ENCODE data around the gene FBXL5. TPM values are rescaled to one million over a fixed set of nuclear protein-coding genes. Genes with fewer than 3 reads are reported as not detected.

The FBXL5 gene
- total and polyA plus RNA-seq, 3 donors from 2014 or later = 149 to 162 (median 153) TPM

- intact Hi-C loops (cut with DNase I; ENCODE audit: low total_unique reads) = no loop called here
- H3K36me3 ChIP-seq (ENCODE audit: low read depth, missing control alignments) = no peaks in the 10 kb centered on the region
- no peaks in the 10 kb centered on the region for H3K9me3 ChIP-seq
- H3K27ac ChIP-seq = no peak overlapping the region
- TF ChIP-seq POLR2A (IDR thresholded peaks at IDR 0.05) = no peak
- TF ChIP-seq CTCF (IDR thresholded peaks at IDR 0.05) = no peak
- no peaks in the 10 kb centered on the region for H3K27me3 ChIP-seq
- no peak overlapping the region for H3K4me3 ChIP-seq
- DNase-seq = no peak
- no peaks in the 10 kb centered on the region for H3K4me1 ChIP-seq
These were observed 92.5 kb downstream of the FBXL5 start for GRCh38 chr4:15562623-15563022.

- Histone ChIP-seq H3K36me3 (ENCODE audit: low read depth, missing control alignments) (no peaks in the 10 kb centered on the region), H3K27me3 (no peaks in the 10 kb centered on the region)
- intact Hi-C loops (cut with DNase I; ENCODE audit: low total_unique reads) = no loop called here
These were observed 93.0 kb downstream of the FBXL5 start for GRCh38 chr4:15562114-15562513.

GRCh38 chr4:15558561-15558960 lies 96.6 kb downstream of the FBXL5 start:
- no peaks in the 10 kb centered on the region for H3K9me3 ChIP-seq
- H3K36me3 ChIP-seq (ENCODE audit: low read depth, missing control alignments) = no peaks in the 10 kb centered on the region
- no peak overlapping the region for H3K27ac ChIP-seq
- H3K27me3 ChIP-seq = no peaks in the 10 kb centered on the region
- intact Hi-C loops (cut with DNase I; ENCODE audit: low total_unique reads) = no loop called here
- H3K4me1 ChIP-seq = no peaks in the 10 kb centered on the region
- no peak for DNase-seq
- 83 to 91% methylated on average over 2 of the region's 2 CpGs for WGBS, 2 donors
- no peak overlapping the region for H3K4me3 ChIP-seq
- TF ChIP-seq CTCF (IDR thresholded peaks at IDR 0.05) (no peak), POLR2A (IDR thresholded peaks at IDR 0.05) (no peak)

More at GRCh38 chr4:15562114-15562513, 93.0 kb downstream of the FBXL5 start:
- DNase-seq = no peak
- TF ChIP-seq POLR2A (IDR thresholded peaks at IDR 0.05) (no peak), CTCF (IDR thresholded peaks at IDR 0.05) (no peak)
- Histone ChIP-seq H3K27ac (no peak overlapping the region), H3K4me3 (no peak overlapping the region), H3K9me3 (no peaks in the 10 kb centered on the region), H3K4me1 (no peaks in the 10 kb centered on the region)
- WGBS, 2 donors = 68 to 69% methylated on average over 3 of the region's 3 CpGs

- no peak for TF ChIP-seq CTCF (IDR thresholded peaks at IDR 0.05)
- no peak for TF ChIP-seq POLR2A (IDR thresholded peaks at IDR 0.05)
- intact Hi-C loops (cut with DNase I; ENCODE audit: low total_unique reads) = no loop called here
- Histone ChIP-seq H3K27ac (no peak overlapping the region), H3K4me3 (no peak overlapping the region), H3K27me3 (no peaks in the 10 kb centered on the region), H3K36me3 (ENCODE audit: low read depth, missing control alignments) (no peaks in the 10 kb centered on the region), H3K9me3 (no peaks in the 10 kb centered on the region), H3K4me1 (no peaks in the 10 kb centered on the region)
- no peak for DNase-seq
- 92% methylated on average over 2 of the region's 2 CpGs for WGBS, 2 donors
These were observed 97.2 kb downstream of the FBXL5 start for GRCh38 chr4:15557786-15558550.
